ENCODE results near the gene GPR137.

The GPR137 gene

DNA sequence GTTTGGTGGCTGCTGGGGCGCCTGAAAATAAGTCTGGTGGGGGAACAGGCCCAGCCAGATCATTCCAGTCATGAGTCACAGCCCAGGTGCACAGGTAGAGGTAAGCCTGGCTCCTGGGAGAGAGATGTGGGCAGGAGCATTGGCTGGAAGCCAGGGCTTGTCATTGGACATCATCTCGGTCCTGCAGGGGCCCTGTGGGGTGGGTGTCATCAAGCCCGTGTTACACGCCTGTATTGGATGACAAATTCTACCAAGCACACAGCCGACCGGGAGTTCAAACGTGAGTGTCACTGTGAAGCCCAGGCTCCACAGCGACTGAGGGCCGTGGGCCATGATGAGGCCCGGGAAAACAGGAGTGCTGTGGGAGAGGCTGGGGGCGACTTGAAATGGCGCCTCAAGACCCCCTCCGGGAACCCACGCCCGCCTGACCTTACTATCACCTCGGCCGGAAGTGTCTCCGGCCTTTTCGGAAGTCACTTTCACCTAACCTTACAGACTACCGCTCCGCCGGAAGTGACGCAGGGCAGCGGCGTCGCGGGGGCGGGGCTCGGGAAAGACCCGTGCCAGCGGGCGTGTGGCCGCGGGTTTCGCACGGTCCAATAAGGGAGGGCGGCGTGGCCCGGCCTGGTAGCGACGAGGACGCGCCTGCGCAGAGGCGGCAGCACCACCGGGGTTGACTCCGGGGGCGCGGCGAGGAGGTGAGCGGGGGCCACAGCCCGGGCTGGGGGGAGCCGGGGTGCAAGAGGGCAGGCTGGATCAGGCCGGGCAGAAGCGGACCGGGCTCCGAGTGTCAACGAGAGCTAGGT lies 45.0 kb upstream of the GPR137 start, which contains the start of gene FKBP2:
Gene FKBP2, plus strand, starts transcription at position 661 of the 806 bp plus-strand sequence. CDS start 1,293 bp downstream, outside the sequence.
- peak; percentile 86 for DNase-seq (ENCODE audit: low read depth)
- TF ChIP-seq, protein P1, sequence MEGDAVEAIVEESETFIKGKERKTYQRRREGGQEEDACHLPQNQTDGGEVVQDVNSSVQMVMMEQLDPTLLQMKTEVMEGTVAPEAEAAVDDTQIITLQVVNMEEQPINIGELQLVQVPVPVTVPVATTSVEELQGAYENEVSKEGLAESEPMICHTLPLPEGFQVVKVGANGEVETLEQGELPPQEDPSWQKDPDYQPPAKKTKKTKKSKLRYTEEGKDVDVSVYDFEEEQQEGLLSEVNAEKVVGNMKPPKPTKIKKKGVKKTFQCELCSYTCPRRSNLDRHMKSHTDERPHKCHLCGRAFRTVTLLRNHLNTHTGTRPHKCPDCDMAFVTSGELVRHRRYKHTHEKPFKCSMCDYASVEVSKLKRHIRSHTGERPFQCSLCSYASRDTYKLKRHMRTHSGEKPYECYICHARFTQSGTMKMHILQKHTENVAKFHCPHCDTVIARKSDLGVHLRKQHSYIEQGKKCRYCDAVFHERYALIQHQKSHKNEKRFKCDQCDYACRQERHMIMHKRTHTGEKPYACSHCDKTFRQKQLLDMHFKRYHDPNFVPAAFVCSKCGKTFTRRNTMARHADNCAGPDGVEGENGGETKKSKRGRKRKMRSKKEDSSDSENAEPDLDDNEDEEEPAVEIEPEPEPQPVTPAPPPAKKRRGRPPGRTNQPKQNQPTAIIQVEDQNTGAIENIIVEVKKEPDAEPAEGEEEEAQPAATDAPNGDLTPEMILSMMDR (IDR thresholded peaks at IDR 0.05; ENCODE audit: control insufficient read depth, extremely low read depth, insufficient read depth), result no peak
- peak within 1 kb of the TSS; percentile 96 for H3K4me3 ChIP-seq (ENCODE audit: low read depth, low read length)

DNA sequence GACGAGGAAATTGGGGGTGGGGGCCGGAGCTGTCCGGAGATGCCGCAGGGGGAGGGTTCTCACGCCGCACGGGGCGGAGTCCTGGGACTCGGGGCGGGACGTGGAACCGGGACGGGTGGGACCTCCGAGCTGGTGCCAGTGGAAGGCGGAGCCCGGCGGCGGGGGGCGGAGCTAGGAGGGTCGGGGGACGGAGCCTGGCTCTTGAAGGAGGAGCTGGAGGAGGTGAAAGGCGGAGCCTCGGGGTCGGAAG lies 44.5 kb upstream of the GPR137 start:
- peak; percentile 95 for DNase-seq (ENCODE audit: low read depth)
- peak overlapping the region; percentile 96 for H3K4me3 ChIP-seq (ENCODE audit: low read depth, low read length)
- TF ChIP-seq, protein P1 (IDR thresholded peaks at IDR 0.05; ENCODE audit: control insufficient read depth, extremely low read depth, insufficient read depth), result no peak

DNA sequence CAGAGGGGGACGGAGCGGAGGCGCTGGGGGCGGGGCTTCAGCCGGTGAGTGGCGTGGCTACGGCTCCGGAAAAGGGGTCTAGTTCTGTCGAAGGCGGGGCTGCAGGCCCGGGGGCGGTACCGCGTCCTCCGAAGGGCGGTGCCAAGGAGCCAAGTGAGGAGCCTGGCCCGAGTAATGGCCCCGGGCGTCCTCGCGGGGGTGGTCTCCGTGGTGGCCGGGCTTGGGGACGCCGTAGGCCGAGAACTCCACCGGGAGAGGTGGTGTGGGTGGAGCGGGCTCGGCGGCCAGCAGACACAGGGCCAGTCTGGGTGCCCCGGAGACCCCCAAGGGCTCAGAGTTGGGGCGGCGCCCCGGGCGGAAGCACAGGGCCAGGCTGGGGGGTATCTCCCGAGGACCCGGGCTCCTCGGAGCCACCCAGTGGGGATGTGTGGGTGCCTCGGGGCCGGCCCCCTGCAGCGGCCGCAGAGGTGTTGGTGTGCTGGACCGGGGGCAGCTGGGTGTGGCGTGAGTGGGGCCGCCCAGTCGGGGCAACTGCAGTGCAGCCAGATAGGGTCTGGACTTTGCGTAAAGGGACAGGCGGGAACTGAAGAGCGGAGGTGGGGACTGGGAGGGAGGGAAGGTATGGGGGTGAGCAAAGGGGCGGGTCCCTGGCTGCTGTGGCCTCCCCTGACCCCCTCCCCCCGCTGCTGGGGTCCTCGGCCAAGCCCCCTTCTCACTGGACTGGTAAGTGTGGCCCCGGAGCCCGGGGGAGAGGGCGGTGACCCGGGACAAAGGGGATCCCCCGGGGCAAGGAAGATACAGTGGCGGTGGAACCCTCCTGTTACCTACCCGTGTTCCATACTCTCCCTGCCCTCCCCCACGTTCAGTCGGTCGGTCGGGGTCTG lies 43.9 kb upstream of the GPR137 start:
- DNase-seq (ENCODE audit: low read depth), result no peak
- TF ChIP-seq, protein P1 (IDR thresholded peaks at IDR 0.05; ENCODE audit: control insufficient read depth, extremely low read depth, insufficient read depth), result no peak
- peak overlapping the region; percentile 96 for H3K4me3 ChIP-seq (ENCODE audit: low read depth, low read length)

- TF ChIP-seq, protein P1 (IDR thresholded peaks at IDR 0.05; ENCODE audit: control insufficient read depth, extremely low read depth, insufficient read depth), result no peak
- no peak for DNase-seq (ENCODE audit: low read depth)
- no peak overlapping the region for H3K4me3 ChIP-seq (ENCODE audit: low read depth, low read length)
Measured at GRCh38 chr11:64243236-64243854, 42.3 kb upstream of the GPR137 start.

DNA sequence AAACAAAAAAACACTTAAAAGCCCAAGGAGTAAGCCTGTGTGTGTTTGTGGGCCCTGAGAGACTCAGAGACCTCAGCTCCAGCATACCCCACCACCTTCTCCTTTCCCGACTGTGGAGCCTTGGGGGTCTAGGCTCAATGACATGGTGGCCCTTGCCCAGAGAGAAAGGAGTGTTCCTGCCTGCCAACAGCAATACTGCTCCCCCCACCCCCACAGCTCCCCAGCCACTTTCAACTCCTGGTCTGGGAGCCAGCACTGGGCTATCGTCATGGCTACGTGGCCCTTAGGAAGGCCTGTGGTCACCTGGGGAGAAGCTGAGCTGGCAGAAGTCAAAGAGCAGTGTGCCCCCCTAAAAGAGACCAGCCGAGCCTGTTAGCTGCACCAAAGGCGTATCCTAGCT lies 41.5 kb upstream of the GPR137 start:
- TF ChIP-seq, protein P1 (IDR thresholded peaks at IDR 0.05; ENCODE audit: control insufficient read depth, extremely low read depth, insufficient read depth), result no peak
- no peak overlapping the region for H3K4me3 ChIP-seq (ENCODE audit: low read depth, low read length)
- DNase-seq (ENCODE audit: low read depth), result no peak

DNA sequence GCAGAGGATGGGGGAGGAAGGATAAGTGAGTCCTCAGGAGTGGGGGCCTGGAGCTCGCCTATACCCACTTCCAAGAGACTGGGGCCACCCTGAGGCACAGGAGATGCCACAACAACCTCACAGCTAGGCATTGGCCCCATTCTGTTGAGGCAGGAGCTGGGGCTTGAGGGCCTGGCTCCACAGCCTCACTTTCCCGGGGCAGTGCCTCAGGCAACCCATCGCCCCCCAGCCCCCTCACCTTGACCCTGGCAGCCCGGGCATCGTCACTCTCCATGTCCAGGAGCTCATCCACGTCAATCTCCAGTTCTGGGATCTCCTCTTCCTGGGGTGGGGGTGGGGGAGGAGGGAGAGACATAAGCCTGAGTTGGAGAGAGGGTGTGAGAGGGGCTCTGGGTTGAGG lies 40.7 kb upstream of the GPR137 start:
- TF ChIP-seq, protein P1 (IDR thresholded peaks at IDR 0.05; ENCODE audit: control insufficient read depth, extremely low read depth, insufficient read depth), result no peak
- peak overlapping the region; percentile 96 for H3K4me3 ChIP-seq (ENCODE audit: low read depth, low read length)
- DNase-seq (ENCODE audit: low read depth), result no peak
